NCI-H774 (cell line): ENCODE results near the gene EMILIN1.
"Not testable (repeated sequence)": the region's sequence is repeated elsewhere in the genome, so short reads cannot be mapped to it uniquely, and the experiment has no call there.

Source experiments
- DNase-seq: peaks from one replicate; lab custom pipeline; 2025; lab: John Stamatoyannopoulos, UW

The EMILIN1 gene

GRCh38 chr2:27094353-27094984 lies 16.1 kb downstream of the EMILIN1 start:
- no peak for DNase-seq

GRCh38 chr2:27095427-27095744 lies 17.0 kb downstream of the EMILIN1 start:
- no peak for DNase-seq

GRCh38 chr2:27095745-27096651 lies 17.6 kb downstream of the EMILIN1 start:
- no peak for DNase-seq

GRCh38 chr2:27096748-27097297 lies 18.4 kb downstream of the EMILIN1 start:
- DNase-seq, result no peak

GRCh38 chr2:27097341-27097740 lies 18.9 kb downstream of the EMILIN1 start:
- no peak for DNase-seq

GRCh38 chr2:27099334-27099955 lies 21.0 kb downstream of the EMILIN1 start:
- no peak for DNase-seq

- no peak for DNase-seq
These were observed 21.6 kb downstream of the EMILIN1 start for GRCh38 chr2:27100036-27100435.

GRCh38 chr2:27102329-27102728 lies 23.9 kb downstream of the EMILIN1 start:
- no peak for DNase-seq

GRCh38 chr2:27105981-27106380 lies 27.6 kb downstream of the EMILIN1 start:
- DNase-seq, result no peak

GRCh38 chr2:27108221-27108620 lies 29.8 kb downstream of the EMILIN1 start:
- DNase-seq, result no peak

- no peak for DNase-seq
These were observed 30.7 kb downstream of the EMILIN1 start for GRCh38 chr2:27109083-27109482.

GRCh38 chr2:27110603-27111352 lies 32.4 kb downstream of the EMILIN1 start:
- not testable (repeated sequence) for DNase-seq

- not testable (repeated sequence) for DNase-seq
These were observed 33.1 kb downstream of the EMILIN1 start for GRCh38 chr2:27111392-27112078.

GRCh38 chr2:27115519-27115918 lies 37.1 kb downstream of the EMILIN1 start:
- no peak for DNase-seq

GRCh38 chr2:27117995-27118524 lies 39.6 kb downstream of the EMILIN1 start:
- DNase-seq, result no peak

- no peak for DNase-seq
These were observed 40.3 kb downstream of the EMILIN1 start, which contains the start of gene CGREF1 for GRCh38 chr2:27118525-27119329. Gene CGREF1, minus strand, starts transcription at chr2:27119128. Its CDS starts 14,762 bp downstream, at chr2:27104366.

GRCh38 chr2:27119330-27119670 lies 40.9 kb downstream of the EMILIN1 start:
- not testable (repeated sequence) for DNase-seq

- no peak for DNase-seq
These were observed 43.5 kb downstream of the EMILIN1 start for GRCh38 chr2:27121906-27122305.

GRCh38 chr2:27122791-27123190 lies 44.4 kb downstream of the EMILIN1 start:
- no peak for DNase-seq
